Breast epithelium (tissue), 4 donors: ENCODE data around the gene PRDM16. TPM values are rescaled to one million over a fixed set of nuclear protein-coding genes. Genes with fewer than 3 reads are reported as not detected.
A peak's percentile ranks its signal among the peaks of the same experiment; 100 is the strongest.

Experiments used
- DNase-seq, 2 donors: peaks; one replicate each; pipeline ENCODE4 v3.0.0-alpha.2; 2019; ENCODE audit warnings: low spot score in 2 of 2
- H3K27ac ChIP-seq, 2 donors: fragments of 200-600 bp; sonication (generic) in 1 of 2; one replicate each; pipeline ENCODE4 v1.5.1; 2016 to 2019; ENCODE audit warnings: mild to moderate bottlenecking in 1 of 2
- H3K27me3 ChIP-seq, 2 donors: fragments of 200-600 bp; sonication (generic) in 1 of 2; one replicate each; pipeline versions ENCODE4 v1.5.1 to v1.6.0; 2017 to 2019; ENCODE audit warnings: control low read depth in 1 of 2, mild to moderate bottlenecking in 1 of 2
- H3K36me3 ChIP-seq: fragments of 200-600 bp; one replicate; pipeline ENCODE4 v1.5.1; 2019
- H3K4me1 ChIP-seq, 2 donors: fragments of 200-600 bp; sonication (generic); one replicate each; pipeline ENCODE4 v1.5.1; 2016 to 2019; ENCODE audit warnings: control low read depth in 1 of 2
- H3K4me3 ChIP-seq, 3 donors: fragments of 200-600 bp; sonication (generic); 1 replicate in 2 of 3; 2 replicates in 1 of 3; pipeline ENCODE4 v1.5.1; 2016 to 2019; ENCODE audit warnings: mild to moderate bottlenecking in 3 of 3, moderate library complexity in 2 of 3
- H3K9me3 ChIP-seq, 2 donors: fragments of 200-600 bp; sonication (generic) in 1 of 2; one replicate each; pipeline ENCODE4 v1.5.1; 2016 to 2019; ENCODE audit warnings: control low read depth in 1 of 2
- POLR2A ChIP-seq: fragments of 450-650 bp; IDR thresholded peaks from one replicate; pipeline ENCODE4 v1.6.1; 2016; ENCODE audit warnings: antibody characterized with exemption, mild to moderate bottlenecking, moderate library complexity
- POLR2AphosphoS5 ChIP-seq, 3 donors: sonication (generic); formaldehyde crosslinking; IDR thresholded peaks; one replicate each; pipeline ENCODE4 v1.6.1; 2017; ENCODE audit warnings: antibody characterized with exemption in 3 of 3
- intact Hi-C: fragments of 100-400 bp; cut with DNase I; formaldehyde crosslinking; loops from one replicate; pipeline ENCODE4 v1.15.1; 2023; ENCODE audit warnings: low total_unique reads
- total RNA-seq, 3 donors: library from RNA; depleted of rRNA; stranded (reverse); fragments of >200 nt; gene quantifications; one replicate each; pipeline ENCODE4 v1.1.0, GENCODE V29; 2016
- TF ChIP-seq, protein P1 (sequence below), 3 donors: fragments of 450-650 bp; IDR thresholded peaks; one replicate each; pipeline ENCODE4 v1.5.1; 2016 to 2017; ENCODE audit warnings: antibody characterized with exemption in 3 of 3, mild to moderate bottlenecking in 3 of 3, moderate library complexity in 3 of 3

The PRDM16 gene
- total RNA-seq, 3 donors from 2014 or later, result 0.48 to 3.8 (median 3.6) TPM

GRCh38 chr1:3469849-3470649 is 401.0 kb downstream of the PRDM16 start:
- intact Hi-C loops, result no loop called here
- Histone ChIP-seq H3K27me3 (no peaks in the 10 kb centered on the region), H3K4me3 (no peak overlapping the region), H3K27ac (no peak overlapping the region), H3K36me3 (no peaks in the 10 kb centered on the region), H3K9me3 (no peaks in the 10 kb centered on the region), H3K4me1 (no peaks in the 10 kb centered on the region)
- DNase-seq, result no peak
- TF ChIP-seq POLR2A, result no peak
- TF ChIP-seq, protein P1, sequence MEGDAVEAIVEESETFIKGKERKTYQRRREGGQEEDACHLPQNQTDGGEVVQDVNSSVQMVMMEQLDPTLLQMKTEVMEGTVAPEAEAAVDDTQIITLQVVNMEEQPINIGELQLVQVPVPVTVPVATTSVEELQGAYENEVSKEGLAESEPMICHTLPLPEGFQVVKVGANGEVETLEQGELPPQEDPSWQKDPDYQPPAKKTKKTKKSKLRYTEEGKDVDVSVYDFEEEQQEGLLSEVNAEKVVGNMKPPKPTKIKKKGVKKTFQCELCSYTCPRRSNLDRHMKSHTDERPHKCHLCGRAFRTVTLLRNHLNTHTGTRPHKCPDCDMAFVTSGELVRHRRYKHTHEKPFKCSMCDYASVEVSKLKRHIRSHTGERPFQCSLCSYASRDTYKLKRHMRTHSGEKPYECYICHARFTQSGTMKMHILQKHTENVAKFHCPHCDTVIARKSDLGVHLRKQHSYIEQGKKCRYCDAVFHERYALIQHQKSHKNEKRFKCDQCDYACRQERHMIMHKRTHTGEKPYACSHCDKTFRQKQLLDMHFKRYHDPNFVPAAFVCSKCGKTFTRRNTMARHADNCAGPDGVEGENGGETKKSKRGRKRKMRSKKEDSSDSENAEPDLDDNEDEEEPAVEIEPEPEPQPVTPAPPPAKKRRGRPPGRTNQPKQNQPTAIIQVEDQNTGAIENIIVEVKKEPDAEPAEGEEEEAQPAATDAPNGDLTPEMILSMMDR (IDR thresholded peaks at IDR 0.05), result no peak
- TF ChIP-seq POLR2AphosphoS5 (IDR thresholded peaks at IDR 0.05), result no peak

DNA sequence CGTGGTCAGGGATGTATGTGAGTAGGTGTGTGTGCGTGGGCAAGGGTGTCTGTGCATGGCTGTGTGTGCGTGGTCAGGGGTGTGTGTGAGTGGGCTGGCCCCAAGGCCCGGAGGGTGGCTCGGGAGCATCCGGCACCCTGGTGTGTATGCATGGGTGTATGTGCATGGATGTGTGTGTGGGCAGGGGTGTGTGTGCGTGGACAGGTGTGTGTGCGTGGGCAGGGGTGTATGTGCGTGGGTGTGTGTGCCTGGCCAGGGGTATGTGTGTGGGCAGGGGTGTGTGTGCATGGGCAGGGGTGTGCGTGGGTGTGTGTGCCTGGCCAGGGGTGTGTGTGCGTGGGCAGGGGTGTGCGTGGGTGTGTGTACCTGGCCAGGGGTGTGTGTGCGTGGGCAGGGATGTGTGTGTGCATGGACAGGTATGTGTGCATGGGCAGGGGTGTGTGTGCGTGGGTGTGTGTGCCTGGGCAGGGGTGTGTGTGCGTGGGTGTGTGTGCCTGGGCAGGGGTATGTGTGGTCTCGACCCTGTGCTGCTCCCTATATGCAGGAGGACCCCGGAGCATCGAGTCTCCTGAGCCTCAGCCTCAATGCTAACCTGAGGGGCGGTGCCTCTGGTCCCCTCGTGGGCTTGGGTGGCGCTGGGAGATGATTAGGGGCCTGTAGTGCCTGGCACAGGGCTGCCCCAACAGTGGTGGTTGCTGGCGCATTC is 401.8 kb downstream of the PRDM16 start:
- Histone ChIP-seq H3K4me1 (no peaks in the 10 kb centered on the region), H3K27me3 (no peaks in the 10 kb centered on the region), H3K4me3 (no peak overlapping the region), H3K9me3 (no peaks in the 10 kb centered on the region), H3K36me3 (no peaks in the 10 kb centered on the region), H3K27ac (peak overlapping the region in 1 of 2 donors; percentile 38)
- DNase-seq, result no peak
- TF ChIP-seq POLR2A (no peak), POLR2AphosphoS5 (IDR thresholded peaks at IDR 0.05) (no peak)
- TF ChIP-seq, protein P1 (IDR thresholded peaks at IDR 0.05), result no peak
- intact Hi-C loops, result no loop called here

DNA sequence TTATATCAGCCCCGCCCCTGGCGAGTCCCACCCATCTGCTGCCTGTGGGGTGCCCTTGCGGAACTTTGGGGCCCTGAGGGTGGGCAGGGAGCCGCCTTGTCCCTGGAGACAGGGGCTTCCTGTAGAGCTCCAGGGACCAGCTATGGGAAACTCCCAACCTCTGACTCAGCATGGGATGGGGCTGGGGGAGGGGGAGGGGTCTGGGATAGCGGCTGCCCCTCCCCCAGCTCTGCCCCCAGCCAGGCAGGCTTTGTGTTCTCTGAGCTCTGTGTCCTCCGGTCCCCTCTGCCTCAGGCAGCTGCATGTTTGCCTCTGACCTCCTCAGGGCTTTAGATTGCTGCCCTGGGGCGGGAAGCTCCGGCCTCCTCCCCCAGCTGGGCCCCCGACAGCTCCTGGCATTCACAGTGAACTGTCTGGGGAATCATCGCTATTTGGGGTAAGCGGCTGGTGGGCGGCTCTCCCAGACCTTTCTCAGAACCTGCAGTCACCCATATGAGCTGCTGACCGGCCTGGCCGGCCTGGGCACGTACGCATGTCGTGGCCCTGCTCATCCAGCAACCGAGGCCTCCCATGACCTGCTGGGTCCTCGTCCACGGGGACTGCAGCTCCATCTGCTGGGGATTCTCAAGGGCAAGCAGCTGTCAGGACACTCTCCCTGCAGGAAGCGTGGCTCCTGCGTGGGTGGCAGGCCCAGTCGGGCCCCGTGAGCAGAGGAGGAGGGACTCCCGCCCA is 402.5 kb downstream of the PRDM16 start:
- H3K27me3 ChIP-seq, result no peaks in the 10 kb centered on the region
- no peak overlapping the region for H3K4me3 ChIP-seq
- no peaks in the 10 kb centered on the region for H3K9me3 ChIP-seq
- DNase-seq, result no peak
- no peaks in the 10 kb centered on the region for H3K4me1 ChIP-seq
- no peaks in the 10 kb centered on the region for H3K36me3 ChIP-seq
- intact Hi-C loops, result no loop called here
- TF ChIP-seq POLR2AphosphoS5 (IDR thresholded peaks at IDR 0.05), result no peak
- no peak for TF ChIP-seq POLR2A
- TF ChIP-seq, protein P1 (IDR thresholded peaks at IDR 0.05), result no peak
- peak overlapping the region in 1 of 2 donors; percentile 38 for H3K27ac ChIP-seq

- TF ChIP-seq POLR2A (no peak), POLR2AphosphoS5 (IDR thresholded peaks at IDR 0.05) (no peak)
- TF ChIP-seq, protein P1 (IDR thresholded peaks at IDR 0.05), result no peak
- H3K27me3 ChIP-seq, result no peaks in the 10 kb centered on the region
- no peaks in the 10 kb centered on the region for H3K4me1 ChIP-seq
- no peak overlapping the region for H3K27ac ChIP-seq
- no peak for DNase-seq
- no peaks in the 10 kb centered on the region for H3K36me3 ChIP-seq
- no peak overlapping the region for H3K4me3 ChIP-seq
- H3K9me3 ChIP-seq, result no peaks in the 10 kb centered on the region
- intact Hi-C loops, result no loop called here
These were observed 403.3 kb downstream of the PRDM16 start for GRCh38 chr1:3472088-3472850.
